ENCODE results near the gene PAQR8. TPM values are rescaled to one million over a fixed set of nuclear protein-coding genes. Genes with fewer than 3 reads are reported as not detected.

Gene PAQR8
- total RNA-seq, 1 experiment from 2014 or later = 0.44 TPM

GRCh38 chr6:52403086-52403485, 41.1 kb downstream of the PAQR8 start:
- POLR2A ChIA-PET (ENCODE audit: unreplicated experiment) = no interaction called here

GRCh38 chr6:52403627-52404026, 41.7 kb downstream of the PAQR8 start:
- ChIA-PET POLR2A (ENCODE audit: unreplicated experiment) (no interaction called here), CTCF (no interaction called here)
- TF ChIP-seq EZH2phosphoT487 (IDR thresholded peaks at IDR 0.05; ENCODE audit: borderline replicate concordance, low read length) = no peak
- peak; percentile 59 for DNase-seq
- BruUV-seq (replicated peaks) = no TSS peak
- no peaks in the 10 kb centered on the region for H4K20me1 ChIP-seq (ENCODE audit: low read length)
- no peaks in the 10 kb centered on the region for H3K9me2 ChIP-seq (replicated peaks; ENCODE audit: low read length)
- H3K27me3 ChIP-seq (ENCODE audit: low read length) = no peaks in the 10 kb centered on the region
- H3K36me3 ChIP-seq (ENCODE audit: low read depth, low read length) = no peaks in the 10 kb centered on the region
- no peak overlapping the region for H2AFZ ChIP-seq (ENCODE audit: low read length)
- ATAC-seq = peak; percentile 29; the same call in 1 of the 2 replicates
- intact Hi-C loops (cut with micrococcal nuclease) = no loop called here
- no peak overlapping the region for H3K27ac ChIP-seq (ENCODE audit: low read length)
- H3K4me2 ChIP-seq (ENCODE audit: low read length) = no peak overlapping the region
- no peaks in the 10 kb centered on the region for H3K79me2 ChIP-seq (ENCODE audit: low read length)
- H3F3A ChIP-seq (ENCODE audit: low read length, unreplicated experiment) = no peaks in the 10 kb centered on the region
- no peak overlapping the region for H3K4me3 ChIP-seq (ENCODE audit: low read length)
- peaks cover 7% of the 10 kb centered on the region for H3K4me1 ChIP-seq (ENCODE audit: insufficient read depth, low read length)
- H3K9me3 ChIP-seq (ENCODE audit: low read length) = no peaks in the 10 kb centered on the region
- H3K9ac ChIP-seq (ENCODE audit: low read length) = no peak overlapping the region

More at GRCh38 chr6:52403086-52403485, 41.1 kb downstream of the PAQR8 start:
- Histone ChIP-seq H2AFZ (ENCODE audit: low read length) (no peak overlapping the region), H3K36me3 (ENCODE audit: low read depth, low read length) (no peaks in the 10 kb centered on the region), H4K20me1 (ENCODE audit: low read length) (no peaks in the 10 kb centered on the region), H3K79me2 (ENCODE audit: low read length) (no peaks in the 10 kb centered on the region), H3K27ac (ENCODE audit: low read length) (no peak overlapping the region), H3K4me3 (ENCODE audit: low read length) (no peak overlapping the region), H3K27me3 (ENCODE audit: low read length) (no peaks in the 10 kb centered on the region), H3K9me3 (ENCODE audit: low read length) (no peaks in the 10 kb centered on the region), H3F3A (ENCODE audit: low read length, unreplicated experiment) (no peaks in the 10 kb centered on the region), H3K4me1 (ENCODE audit: insufficient read depth, low read length) (peaks cover 7% of the 10 kb centered on the region), H3K9ac (ENCODE audit: low read length) (no peak overlapping the region), H3K9me2 (replicated peaks; ENCODE audit: low read length) (no peaks in the 10 kb centered on the region), H3K4me2 (ENCODE audit: low read length) (no peak overlapping the region)
- intact Hi-C loops (cut with micrococcal nuclease) = no loop called here
- no peak for DNase-seq
- no peak for ATAC-seq
- no TSS peak for BruUV-seq (replicated peaks)
- TF ChIP-seq EZH2phosphoT487 (IDR thresholded peaks at IDR 0.05; ENCODE audit: borderline replicate concordance, low read length) (no peak), CTCF (conservative IDR thresholded peaks at IDR 0.05; ENCODE audit: low read depth, low read length) (no peak), EZH2 (IDR thresholded peaks at IDR 0.05; ENCODE audit: low read length, unreplicated experiment) (no peak)
- CTCF ChIA-PET = no interaction called here

GRCh38 chr6:52405243-52405642, 43.3 kb downstream of the PAQR8 start:
- ATAC-seq (no peak), DNase-seq (no peak)
- Histone ChIP-seq H3F3A (ENCODE audit: low read length, unreplicated experiment) (no peaks in the 10 kb centered on the region), H3K4me2 (ENCODE audit: low read length) (no peak overlapping the region), H3K9me3 (ENCODE audit: low read length) (no peaks in the 10 kb centered on the region), H2AFZ (ENCODE audit: low read length) (no peak overlapping the region), H3K4me3 (ENCODE audit: low read length) (no peak overlapping the region), H3K36me3 (ENCODE audit: low read depth, low read length) (no peaks in the 10 kb centered on the region), H3K4me1 (ENCODE audit: insufficient read depth, low read length) (no peaks in the 10 kb centered on the region), H3K27ac (ENCODE audit: low read length) (no peak overlapping the region), H3K9ac (ENCODE audit: low read length) (no peak overlapping the region), H3K9me2 (replicated peaks; ENCODE audit: low read length) (no peaks in the 10 kb centered on the region), H4K20me1 (ENCODE audit: low read length) (no peaks in the 10 kb centered on the region), H3K27me3 (ENCODE audit: low read length) (no peaks in the 10 kb centered on the region), H3K79me2 (ENCODE audit: low read length) (no peaks in the 10 kb centered on the region)
- intact Hi-C loops (cut with micrococcal nuclease) = no loop called here
- ChIA-PET POLR2A (ENCODE audit: unreplicated experiment) (no interaction called here), CTCF (interaction anchor here (0.6 kb wide), 1 partner anchor 119 kb away, joined by 6 read pairs; no protein-coding TSS in a partner anchor)
- BruUV-seq (replicated peaks) = no TSS peak
- no peak for TF ChIP-seq EZH2phosphoT487 (IDR thresholded peaks at IDR 0.05; ENCODE audit: borderline replicate concordance, low read length)
- no peak for TF ChIP-seq EZH2 (IDR thresholded peaks at IDR 0.05; ENCODE audit: low read length, unreplicated experiment)
- no peak for TF ChIP-seq CTCF (conservative IDR thresholded peaks at IDR 0.05; ENCODE audit: low read depth, low read length)

All from PC-3 (cell line).